ENCODE data around the gene PIEZO1. TPM values are rescaled to one million over a fixed set of nuclear protein-coding genes. Genes with fewer than 3 reads are reported as not detected.
"Not testable (repeated sequence)": the region's sequence is repeated elsewhere in the genome, so short reads cannot be mapped to it uniquely, and the experiment has no call there.

The PIEZO1 gene
- total and polyA plus RNA-seq, 4 donors: 35.9 to 205 (median 111) TPM

DNA sequence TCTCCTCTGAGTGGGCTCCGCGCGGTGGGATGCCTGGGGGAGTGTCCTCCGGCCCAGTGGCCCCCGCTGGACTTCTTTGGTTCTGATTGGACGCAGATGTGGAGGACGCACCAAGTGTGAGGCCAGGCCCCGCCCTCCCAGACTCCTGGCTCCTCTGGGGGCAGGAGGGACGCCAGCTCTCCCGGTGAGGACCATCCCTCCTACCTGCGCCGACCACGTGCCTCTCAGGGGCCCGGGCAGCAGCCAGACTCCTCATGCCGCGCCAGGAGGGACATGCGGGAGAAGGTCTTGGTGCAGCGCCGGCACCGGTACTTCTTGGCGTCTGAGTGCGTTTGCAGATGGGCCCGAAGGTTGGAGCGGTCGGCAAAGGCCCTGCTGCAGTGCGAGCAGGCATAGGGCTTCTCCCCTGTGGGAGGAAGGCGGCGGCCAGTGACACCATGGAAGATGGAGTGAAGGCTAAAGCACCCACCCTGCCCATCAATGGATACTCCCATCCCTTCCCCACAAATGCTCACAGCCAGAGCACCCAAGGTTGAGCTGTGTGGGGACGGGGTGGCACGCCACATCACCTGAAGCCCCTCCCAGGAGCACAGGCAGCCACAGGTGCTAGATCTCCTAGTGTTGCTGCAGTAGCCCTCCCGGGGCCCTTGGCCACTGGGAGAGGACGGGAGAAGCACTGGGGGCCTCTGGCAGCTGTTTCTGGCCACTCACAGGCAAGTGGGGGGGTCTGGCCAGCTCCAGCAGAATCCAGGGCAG, 106.6 kb downstream of the PIEZO1 start:
- no peak for ATAC-seq (ENCODE audit: low FRiP score)
- WGBS, 2 donors: 52 to 60% methylated on average over 32 of the region's 32 CpGs
- Histone ChIP-seq H3K4me3 (ENCODE audit: low read length in 2 of 2) (no peak overlapping the region), H3K4me1 (ENCODE audit: control insufficient read depth in 1 of 2, insufficient read depth in 2 of 2, low read length in 2 of 2) (no peaks in the 10 kb centered on the region), H3K27me3 (ENCODE audit: control insufficient read depth in 1 of 2, insufficient read depth in 2 of 2, low read length in 1 of 2) (no peaks in the 10 kb centered on the region), H3K27ac (ENCODE audit: low read depth in 1 of 2, low read length in 2 of 2) (no peak overlapping the region), H3K9me3 (ENCODE audit: control insufficient read depth, low read length) (no peaks in the 10 kb centered on the region), H3K36me3 (ENCODE audit: control insufficient read depth in 1 of 2, insufficient read depth in 2 of 2, low read length in 1 of 2) (no peaks in the 10 kb centered on the region)
- peak in 1 of 2 donors; percentile 73 for DNase-seq
- intact Hi-C loops (cut with DNase I): no loop called here

DNA sequence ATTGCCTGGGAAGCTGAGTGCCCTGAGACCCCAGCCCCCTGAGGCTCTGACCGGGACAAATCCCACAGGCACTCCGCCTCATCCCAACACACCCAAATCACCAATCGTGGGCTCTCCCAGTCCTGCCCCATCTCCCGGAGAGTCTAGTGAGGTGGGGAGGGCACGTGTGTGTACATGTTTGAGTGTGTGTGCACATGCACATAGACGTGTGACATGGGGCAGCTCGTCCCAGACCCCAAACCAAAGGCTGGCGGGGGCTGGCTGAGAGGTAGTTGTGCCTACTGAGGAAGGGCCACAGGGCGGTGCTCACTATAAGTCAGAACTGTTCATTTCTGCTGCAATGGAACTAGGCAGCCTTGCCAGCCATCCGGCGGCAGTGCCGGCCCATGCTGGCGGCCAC, 107.3 kb downstream of the PIEZO1 start:
- intact Hi-C loops (cut with DNase I): no loop called here
- no peaks in the 10 kb centered on the region for H3K9me3 ChIP-seq (ENCODE audit: control insufficient read depth, low read length)
- DNase-seq: no peak
- H3K4me3 ChIP-seq (ENCODE audit: low read length in 2 of 2): no peak overlapping the region
- ATAC-seq (ENCODE audit: low FRiP score): no peak
- no peaks in the 10 kb centered on the region for H3K27me3 ChIP-seq (ENCODE audit: control insufficient read depth in 1 of 2, insufficient read depth in 2 of 2, low read length in 1 of 2)
- H3K36me3 ChIP-seq (ENCODE audit: control insufficient read depth in 1 of 2, insufficient read depth in 2 of 2, low read length in 1 of 2): no peaks in the 10 kb centered on the region
- no peaks in the 10 kb centered on the region for H3K4me1 ChIP-seq (ENCODE audit: control insufficient read depth in 1 of 2, insufficient read depth in 2 of 2, low read length in 2 of 2)
- WGBS, 2 donors: 65 to 71% methylated on average over 13 of the region's 13 CpGs
- H3K27ac ChIP-seq (ENCODE audit: low read depth in 1 of 2, low read length in 2 of 2): no peak overlapping the region

DNA sequence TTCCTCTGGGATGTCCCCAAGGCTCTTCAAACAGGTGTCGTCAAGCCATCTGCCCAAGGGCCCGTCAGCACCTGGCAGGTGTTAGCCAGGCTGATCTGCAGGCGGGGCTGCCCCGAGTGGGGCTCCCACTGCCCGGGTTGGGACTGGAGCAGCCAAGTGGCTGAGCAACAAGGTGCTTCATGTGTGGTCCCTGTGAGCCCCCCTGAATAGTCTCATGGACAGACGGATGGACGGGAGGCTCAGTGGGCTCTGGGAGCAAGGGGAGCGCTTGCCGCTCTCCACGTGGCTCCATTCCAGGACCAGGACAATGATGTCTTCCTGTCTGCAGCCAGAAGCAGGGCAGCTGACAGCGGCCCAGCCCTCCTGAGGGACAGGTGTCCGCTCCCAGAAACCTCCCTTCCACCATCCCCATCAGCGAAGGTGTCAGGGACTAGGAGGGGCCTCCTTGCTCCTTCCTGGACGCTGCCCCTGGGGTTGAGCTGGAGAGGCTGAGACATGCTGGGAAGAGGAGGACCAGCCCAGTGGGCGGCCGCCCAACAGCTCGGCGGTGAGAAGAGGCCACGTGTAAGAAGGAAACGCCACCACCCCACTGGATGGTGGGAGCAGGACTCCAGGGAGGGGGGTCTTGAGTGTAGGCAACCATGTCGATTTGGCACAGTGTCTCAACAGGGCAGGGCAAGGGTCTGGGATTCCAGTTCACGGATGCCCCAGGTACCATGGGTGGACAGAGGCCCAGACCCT, 108.3 kb downstream of the PIEZO1 start:
- 89 to 90% methylated on average over 22 of the region's 22 CpGs for WGBS, 2 donors
- no peaks in the 10 kb centered on the region for H3K4me1 ChIP-seq (ENCODE audit: control insufficient read depth in 1 of 2, insufficient read depth in 2 of 2, low read length in 2 of 2)
- no peaks in the 10 kb centered on the region for H3K36me3 ChIP-seq (ENCODE audit: control insufficient read depth in 1 of 2, insufficient read depth in 2 of 2, low read length in 1 of 2)
- no peak overlapping the region for H3K4me3 ChIP-seq (ENCODE audit: low read length in 2 of 2)
- no peak for ATAC-seq (ENCODE audit: low FRiP score)
- no peaks in the 10 kb centered on the region for H3K9me3 ChIP-seq (ENCODE audit: control insufficient read depth, low read length)
- DNase-seq: peak in 1 of 2 donors; percentile 73
- intact Hi-C loops (cut with DNase I): no loop called here
- no peaks in the 10 kb centered on the region for H3K27me3 ChIP-seq (ENCODE audit: control insufficient read depth in 1 of 2, insufficient read depth in 2 of 2, low read length in 1 of 2)
- no peak overlapping the region for H3K27ac ChIP-seq (ENCODE audit: low read depth in 1 of 2, low read length in 2 of 2)

DNA sequence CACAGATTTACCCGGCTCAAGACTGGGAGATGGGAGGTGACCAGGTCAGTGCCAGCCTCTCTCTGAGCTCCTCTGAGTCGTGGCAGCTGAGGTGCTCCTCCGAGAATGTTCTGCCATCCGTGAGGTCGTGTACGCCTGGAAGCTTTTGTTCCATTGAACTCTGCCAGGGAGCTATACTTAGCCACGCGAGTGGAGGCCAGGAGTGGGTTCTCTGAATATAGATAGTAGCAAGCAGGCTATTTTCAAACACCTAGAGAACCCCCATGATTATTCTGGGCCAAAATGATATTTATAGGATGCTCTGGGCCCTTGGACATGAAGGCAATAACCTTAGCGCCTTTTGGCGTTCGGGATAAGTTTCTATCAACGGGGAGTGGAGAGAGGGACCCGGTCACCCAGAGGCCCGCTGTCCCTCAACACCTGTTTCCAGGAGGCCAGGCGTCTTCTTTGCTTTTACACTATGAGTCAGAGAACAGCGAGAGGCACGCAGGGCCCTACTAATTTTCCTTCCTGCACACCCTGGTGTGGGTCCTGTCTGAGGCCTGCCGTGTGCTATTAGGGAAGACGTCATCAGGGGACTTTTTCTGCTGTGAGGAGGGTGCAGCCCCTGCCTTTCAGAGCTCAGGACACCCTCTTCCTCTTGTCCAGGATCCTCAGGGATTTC, 111.2 kb downstream of the PIEZO1 start:
- intact Hi-C loops (cut with DNase I): no loop called here
- Histone ChIP-seq H3K4me3 (ENCODE audit: low read length in 2 of 2) (no peak overlapping the region), H3K27ac (ENCODE audit: low read depth in 1 of 2, low read length in 2 of 2) (no peak overlapping the region), H3K4me1 (ENCODE audit: control insufficient read depth in 1 of 2, insufficient read depth in 2 of 2, low read length in 2 of 2) (no peaks in the 10 kb centered on the region), H3K9me3 (ENCODE audit: control insufficient read depth, low read length) (no peaks in the 10 kb centered on the region), H3K27me3 (ENCODE audit: control insufficient read depth in 1 of 2, insufficient read depth in 2 of 2, low read length in 1 of 2) (no peaks in the 10 kb centered on the region), H3K36me3 (ENCODE audit: control insufficient read depth in 1 of 2, insufficient read depth in 2 of 2, low read length in 1 of 2) (no peaks in the 10 kb centered on the region)
- 88 to 89% methylated on average over 19 of the region's 19 CpGs for WGBS, 2 donors
- ATAC-seq (ENCODE audit: low FRiP score): no peak
- DNase-seq: no peak

DNA sequence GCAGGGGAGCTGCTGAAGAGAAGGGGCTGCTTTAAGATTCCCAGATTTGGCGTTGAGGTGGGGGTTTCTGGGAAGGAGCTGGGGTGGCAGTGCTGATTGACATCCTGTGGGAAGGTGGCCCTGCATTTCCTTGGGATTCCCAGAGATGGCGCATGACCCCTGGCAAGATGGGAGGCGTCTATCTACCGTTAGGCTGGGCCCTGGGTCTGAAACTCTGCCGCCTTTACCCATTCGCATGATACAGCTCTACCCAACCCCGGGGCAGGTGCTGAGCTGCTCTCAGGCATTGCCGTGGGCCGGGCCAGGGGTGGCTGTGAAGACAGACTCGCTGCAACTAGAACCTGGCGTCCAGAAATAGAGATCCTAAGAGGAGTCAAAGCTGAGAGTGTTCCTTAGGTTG, 112.2 kb downstream of the PIEZO1 start:
- intact Hi-C loops (cut with DNase I): no loop called here
- Histone ChIP-seq H3K4me1 (ENCODE audit: control insufficient read depth in 1 of 2, insufficient read depth in 2 of 2, low read length in 2 of 2) (no peaks in the 10 kb centered on the region), H3K9me3 (ENCODE audit: control insufficient read depth, low read length) (no peaks in the 10 kb centered on the region), H3K4me3 (ENCODE audit: low read length in 2 of 2) (no peak overlapping the region), H3K36me3 (ENCODE audit: control insufficient read depth in 1 of 2, insufficient read depth in 2 of 2, low read length in 1 of 2) (no peaks in the 10 kb centered on the region), H3K27me3 (ENCODE audit: control insufficient read depth in 1 of 2, insufficient read depth in 2 of 2, low read length in 1 of 2) (no peaks in the 10 kb centered on the region), H3K27ac (ENCODE audit: low read depth in 1 of 2, low read length in 2 of 2) (no peak overlapping the region)
- 57 to 71% methylated on average over 11 of the region's 11 CpGs for WGBS, 2 donors
- ATAC-seq (ENCODE audit: low FRiP score): no peak
- no peak for DNase-seq

DNA sequence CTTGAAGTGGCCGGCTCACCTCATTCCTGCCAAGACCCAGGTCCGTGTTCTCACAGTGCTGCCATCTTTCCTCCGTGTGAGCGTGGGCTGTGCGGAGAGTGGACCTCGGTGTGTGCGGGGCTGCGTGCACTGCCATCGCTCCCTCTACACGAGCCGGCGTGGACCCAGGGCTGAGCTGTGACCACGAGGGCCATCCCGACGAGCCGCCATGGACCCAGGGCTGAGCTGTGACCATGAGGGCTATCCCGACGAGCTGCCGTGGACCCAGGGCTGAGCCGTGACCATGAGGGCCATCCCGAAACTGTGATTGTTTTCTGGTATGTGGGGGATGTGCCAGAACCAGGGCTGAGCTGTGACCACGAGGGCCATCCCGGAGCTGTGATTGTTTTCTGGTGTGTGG, 113.2 kb downstream of the PIEZO1 start:
- Histone ChIP-seq H3K4me3 (ENCODE audit: low read length in 2 of 2) (no peak overlapping the region), H3K27me3 (ENCODE audit: control insufficient read depth in 1 of 2, insufficient read depth in 2 of 2, low read length in 1 of 2) (no peaks in the 10 kb centered on the region), H3K27ac (ENCODE audit: low read depth in 1 of 2, low read length in 2 of 2) (no peak overlapping the region), H3K4me1 (ENCODE audit: control insufficient read depth in 1 of 2, insufficient read depth in 2 of 2, low read length in 2 of 2) (no peaks in the 10 kb centered on the region), H3K9me3 (ENCODE audit: control insufficient read depth, low read length) (no peaks in the 10 kb centered on the region), H3K36me3 (ENCODE audit: control insufficient read depth in 1 of 2, insufficient read depth in 2 of 2, low read length in 1 of 2) (no peaks in the 10 kb centered on the region)
- intact Hi-C loops (cut with DNase I): no loop called here
- ATAC-seq (ENCODE audit: low FRiP score) (no peak), DNase-seq (no peak)
- WGBS, 2 donors: 90% methylated on average over 23 of the region's 23 CpGs

DNA sequence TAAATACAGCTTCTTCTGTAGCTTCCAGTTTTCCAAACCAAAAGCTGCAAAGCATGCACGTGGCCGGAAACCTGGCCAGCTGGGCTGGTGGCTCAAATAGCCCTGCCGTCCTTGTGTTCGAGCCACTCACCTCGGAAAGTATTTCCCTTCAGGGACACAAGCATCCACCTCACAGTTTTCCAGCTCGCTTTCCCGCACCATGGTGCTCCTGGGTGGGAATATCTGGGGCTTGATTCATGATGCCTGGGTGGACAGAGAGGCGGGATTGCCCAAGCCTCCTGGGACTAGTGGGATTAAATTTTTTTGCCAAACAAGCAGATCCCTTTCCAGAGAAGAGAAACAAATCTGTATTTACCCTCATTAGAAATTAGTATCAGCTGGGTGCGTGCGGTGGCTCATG, 115.0 kb downstream of the PIEZO1 start:
- WGBS, 2 donors: 73 to 74% methylated on average over 10 of the region's 10 CpGs

DNA sequence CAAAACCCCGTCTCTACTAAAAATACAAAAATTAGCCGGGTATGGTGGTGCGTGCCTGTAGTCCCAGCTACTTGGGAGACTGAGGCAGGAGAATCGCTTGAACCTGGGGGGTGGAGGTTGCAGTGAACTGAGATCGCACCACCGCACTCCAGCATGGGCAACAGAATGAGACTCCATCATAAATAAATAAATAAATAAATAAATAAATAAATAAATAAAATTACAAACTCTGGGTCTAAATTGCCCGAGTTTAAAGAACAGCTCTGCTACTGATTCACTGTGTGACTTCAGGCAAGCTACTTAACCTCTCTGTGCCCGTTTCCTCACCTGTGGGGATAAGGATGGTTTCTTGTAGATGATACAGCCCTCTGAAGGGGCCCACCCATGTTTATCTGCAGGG, 115.5 kb downstream of the PIEZO1 start:
- H3K27me3 ChIP-seq (ENCODE audit: control insufficient read depth in 1 of 2, insufficient read depth in 2 of 2, low read length in 1 of 2); DNase-seq; H3K9me3 ChIP-seq (ENCODE audit: control insufficient read depth, low read length); H3K4me1 ChIP-seq (ENCODE audit: control insufficient read depth in 1 of 2, insufficient read depth in 2 of 2, low read length in 2 of 2); H3K27ac ChIP-seq (ENCODE audit: low read depth in 1 of 2, low read length in 2 of 2); intact Hi-C loops (cut with DNase I); H3K36me3 ChIP-seq (ENCODE audit: control insufficient read depth in 1 of 2, insufficient read depth in 2 of 2, low read length in 1 of 2); ATAC-seq (ENCODE audit: low FRiP score); H3K4me3 ChIP-seq (ENCODE audit: low read length in 2 of 2): not testable (repeated sequence)
- WGBS, 2 donors: 93 to 94% methylated on average over 8 of the region's 8 CpGs

More for the DNA sequence above, 115.0 kb downstream of the PIEZO1 start:
- no peak overlapping the region for H3K27ac ChIP-seq (ENCODE audit: low read depth in 1 of 2, low read length in 2 of 2)
- H3K36me3 ChIP-seq (ENCODE audit: control insufficient read depth in 1 of 2, insufficient read depth in 2 of 2, low read length in 1 of 2): no peaks in the 10 kb centered on the region
- H3K4me1 ChIP-seq (ENCODE audit: control insufficient read depth in 1 of 2, insufficient read depth in 2 of 2, low read length in 2 of 2): no peaks in the 10 kb centered on the region
- no peaks in the 10 kb centered on the region for H3K27me3 ChIP-seq (ENCODE audit: control insufficient read depth in 1 of 2, insufficient read depth in 2 of 2, low read length in 1 of 2)
- intact Hi-C loops (cut with DNase I): no loop called here
- no peak overlapping the region for H3K4me3 ChIP-seq (ENCODE audit: low read length in 2 of 2)
- DNase-seq (no peak), ATAC-seq (ENCODE audit: low FRiP score) (no peak)
- H3K9me3 ChIP-seq (ENCODE audit: control insufficient read depth, low read length): no peaks in the 10 kb centered on the region

All from aorta (tissue), 5 donors.